22Rv1 (cell line): Measurements from ENCODE around the gene BABAM2.
"Not testable (repeated sequence)": the region's sequence is repeated elsewhere in the genome, so short reads cannot be mapped to it uniquely, and the experiment has no call there.

ENCODE experiments used
- H3K27ac ChIP-seq: fragments of 450-650 bp; 2 replicates; pipeline ENCODE4 v1.5.1; 2017
- ZFX ChIP-seq: fragments of 450-650 bp; IDR thresholded peaks from 2 replicates; pipeline ENCODE4 v1.6.1; 2017; ENCODE audit warnings: antibody characterized with exemption, borderline replicate concordance
- TF ChIP-seq, protein P1 (sequence below): fragments of 450-650 bp; IDR thresholded peaks from 2 replicates; pipeline ENCODE4 v1.5.1; 2017; ENCODE audit warnings: mild to moderate bottlenecking

Gene BABAM2

GRCh38 chr2:27962006-27962405 lies 71.5 kb downstream of the BABAM2 start:
- no peak overlapping the region for H3K27ac ChIP-seq
- TF ChIP-seq, protein P1, sequence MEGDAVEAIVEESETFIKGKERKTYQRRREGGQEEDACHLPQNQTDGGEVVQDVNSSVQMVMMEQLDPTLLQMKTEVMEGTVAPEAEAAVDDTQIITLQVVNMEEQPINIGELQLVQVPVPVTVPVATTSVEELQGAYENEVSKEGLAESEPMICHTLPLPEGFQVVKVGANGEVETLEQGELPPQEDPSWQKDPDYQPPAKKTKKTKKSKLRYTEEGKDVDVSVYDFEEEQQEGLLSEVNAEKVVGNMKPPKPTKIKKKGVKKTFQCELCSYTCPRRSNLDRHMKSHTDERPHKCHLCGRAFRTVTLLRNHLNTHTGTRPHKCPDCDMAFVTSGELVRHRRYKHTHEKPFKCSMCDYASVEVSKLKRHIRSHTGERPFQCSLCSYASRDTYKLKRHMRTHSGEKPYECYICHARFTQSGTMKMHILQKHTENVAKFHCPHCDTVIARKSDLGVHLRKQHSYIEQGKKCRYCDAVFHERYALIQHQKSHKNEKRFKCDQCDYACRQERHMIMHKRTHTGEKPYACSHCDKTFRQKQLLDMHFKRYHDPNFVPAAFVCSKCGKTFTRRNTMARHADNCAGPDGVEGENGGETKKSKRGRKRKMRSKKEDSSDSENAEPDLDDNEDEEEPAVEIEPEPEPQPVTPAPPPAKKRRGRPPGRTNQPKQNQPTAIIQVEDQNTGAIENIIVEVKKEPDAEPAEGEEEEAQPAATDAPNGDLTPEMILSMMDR = no peak
- TF ChIP-seq ZFX = no peak

DNA sequence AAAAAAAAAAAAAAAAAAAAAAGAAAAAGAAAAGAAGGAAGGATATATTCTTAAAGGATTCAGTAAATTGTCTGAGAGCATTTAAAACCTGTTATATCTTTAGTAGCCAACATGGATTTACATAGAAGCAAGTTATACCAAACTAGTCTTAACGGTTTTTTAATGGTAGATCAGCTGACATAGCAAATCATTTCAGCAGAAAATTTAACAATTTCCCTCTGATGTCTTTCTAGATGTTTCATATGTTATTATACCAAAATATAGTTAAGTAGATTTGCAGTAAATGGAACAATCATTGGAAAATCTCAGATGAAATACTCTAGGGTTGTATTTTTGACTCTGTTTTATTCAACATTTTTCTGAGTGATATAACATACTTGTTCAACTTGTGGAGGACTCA lies 72.9 kb downstream of the BABAM2 start:
- TF ChIP-seq, protein P1 = no peak
- no peak for TF ChIP-seq ZFX
- no peak overlapping the region for H3K27ac ChIP-seq

DNA sequence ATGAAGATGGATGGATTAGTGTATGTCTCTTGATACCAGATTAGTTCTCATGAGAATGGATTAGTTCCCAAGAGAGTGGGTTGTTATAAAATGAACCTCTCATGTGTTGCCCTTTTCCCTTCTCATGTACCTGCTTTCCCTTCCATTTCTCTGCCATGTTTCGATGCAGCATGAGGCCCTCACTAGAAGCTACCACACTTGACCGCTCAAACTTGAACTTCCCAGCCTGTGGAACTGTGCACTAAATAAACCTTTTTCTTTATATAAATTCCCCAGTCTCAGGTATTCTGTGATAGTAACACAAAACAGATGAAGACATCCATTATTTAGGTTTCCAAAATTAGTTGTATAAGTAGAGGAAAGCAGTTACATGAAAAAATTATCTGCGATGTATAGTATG lies 73.5 kb downstream of the BABAM2 start:
- H3K27ac ChIP-seq = no peak overlapping the region

DNA sequence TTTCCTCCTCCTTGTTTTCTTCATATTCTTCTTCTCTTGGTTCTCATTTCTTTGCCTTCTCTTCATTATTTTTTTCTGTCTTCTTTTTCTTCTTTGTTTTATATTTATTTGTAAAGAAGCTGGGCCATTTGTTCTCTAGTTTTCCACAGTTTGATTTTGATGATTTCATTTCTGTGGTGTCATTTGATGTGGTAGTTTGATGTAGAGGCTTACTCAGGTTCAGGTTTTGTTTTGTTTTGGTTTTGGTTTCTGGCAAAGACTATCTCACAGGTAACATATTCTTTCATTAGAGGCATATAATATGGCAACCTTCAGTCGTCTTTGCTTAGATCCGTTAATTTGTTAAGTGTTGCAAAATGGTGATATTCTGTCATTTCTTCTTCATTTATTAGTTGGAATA lies 75.3 kb downstream of the BABAM2 start:
- H3K27ac ChIP-seq = peak overlapping the region; percentile 54
- TF ChIP-seq, protein P1 = no peak
- TF ChIP-seq ZFX = no peak

More for the DNA sequence above, 73.5 kb downstream of the BABAM2 start:
- TF ChIP-seq, protein P1 = no peak
- TF ChIP-seq ZFX = no peak

DNA sequence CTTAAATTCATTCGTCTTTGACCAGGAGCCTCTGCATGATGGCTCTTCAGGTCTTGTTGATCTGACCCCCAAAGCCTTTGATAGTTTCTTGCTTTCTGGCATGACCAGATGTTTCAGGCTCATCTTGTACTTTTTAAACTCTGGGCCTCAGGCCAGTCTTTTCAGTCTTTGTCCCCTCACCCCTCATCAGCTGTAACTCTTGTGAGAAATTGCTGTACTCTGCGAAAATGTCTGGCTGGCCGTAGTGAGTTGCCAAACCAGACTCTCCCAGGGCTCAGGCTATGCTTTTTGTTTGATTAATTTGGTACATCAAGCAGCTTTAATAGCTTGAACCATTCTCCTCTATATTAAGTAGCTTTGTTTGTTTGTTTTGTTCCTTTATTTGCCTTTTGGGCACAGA lies 75.9 kb downstream of the BABAM2 start:
- TF ChIP-seq, protein P1 = no peak
- no peak for TF ChIP-seq ZFX

DNA sequence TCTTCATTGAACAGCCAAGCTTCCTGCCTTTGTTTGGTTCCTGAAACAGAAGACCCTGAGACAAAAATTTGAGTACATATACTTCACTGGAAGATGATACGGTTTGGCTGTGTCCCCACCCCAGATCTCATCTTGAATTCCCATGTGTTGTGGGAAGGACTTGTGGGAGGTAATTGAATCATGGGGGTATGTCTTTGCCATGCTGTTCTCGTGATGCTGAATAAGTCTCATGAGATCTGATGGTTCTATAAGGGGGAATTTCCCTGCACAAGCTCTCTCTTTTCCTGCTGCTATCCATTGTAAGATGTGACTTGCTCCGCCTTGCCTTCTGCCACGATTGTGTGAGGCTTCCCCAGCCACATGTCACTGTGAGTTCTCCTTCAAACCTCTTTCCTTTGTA lies 76.5 kb downstream of the BABAM2 start:
- TF ChIP-seq, protein P1 = no peak
- no peak for TF ChIP-seq ZFX
- peak overlapping the region; percentile 54 for H3K27ac ChIP-seq

More for the DNA sequence above, 75.9 kb downstream of the BABAM2 start:
- H3K27ac ChIP-seq = peak overlapping the region; percentile 54

DNA sequence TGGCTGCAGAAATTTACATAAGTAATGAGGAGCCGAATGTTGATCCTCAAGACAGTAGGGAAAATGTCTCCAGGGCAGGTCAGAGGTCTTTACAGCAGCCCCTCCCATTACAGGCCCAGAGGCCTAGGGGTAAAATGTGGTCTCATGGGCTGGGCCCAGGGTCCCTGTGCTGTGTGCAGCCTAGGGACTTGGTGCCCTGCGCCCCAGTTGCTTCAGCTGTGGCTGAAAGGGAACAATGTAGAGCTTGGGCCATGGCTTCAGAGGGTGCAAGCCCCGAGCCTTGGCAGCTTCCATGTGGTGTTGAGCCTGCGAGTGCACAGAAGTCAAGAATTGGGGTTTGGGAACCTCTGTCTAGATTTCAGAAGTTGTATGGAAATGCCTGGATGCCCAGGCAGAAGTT lies 77.5 kb downstream of the BABAM2 start:
- H3K27ac ChIP-seq = not testable (repeated sequence)

GRCh38 chr2:27968957-27969356 lies 78.4 kb downstream of the BABAM2 start:
- H3K27ac ChIP-seq = not testable (repeated sequence)
